Measurements from ENCODE around the gene PCDHB2.
"Not testable (repeated sequence)": the region's sequence is repeated elsewhere in the genome, so short reads cannot be mapped to it uniquely, and the experiment has no call there.

PCDHB2 gene

DNA sequence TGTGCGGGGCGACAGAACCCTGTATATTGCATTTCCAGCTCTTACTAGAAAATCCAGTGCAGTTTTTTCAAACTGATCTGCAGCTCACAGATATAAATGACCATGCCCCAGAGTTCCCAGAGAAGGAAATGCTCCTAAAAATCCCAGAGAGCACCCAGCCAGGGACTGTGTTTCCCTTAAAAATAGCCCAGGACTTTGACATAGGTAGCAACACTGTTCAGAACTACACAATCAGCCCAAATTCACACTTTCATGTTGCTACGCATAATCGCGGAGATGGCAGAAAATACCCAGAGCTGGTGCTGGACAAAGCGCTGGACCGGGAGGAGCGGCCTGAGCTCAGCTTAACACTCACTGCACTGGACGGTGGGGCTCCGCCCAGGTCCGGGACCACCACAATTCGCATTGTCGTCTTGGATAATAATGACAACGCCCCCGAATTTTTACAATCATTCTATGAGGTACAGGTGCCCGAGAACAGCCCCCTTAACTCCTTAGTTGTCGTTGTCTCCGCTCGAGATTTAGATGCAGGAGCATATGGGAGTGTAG is 41.4 kb downstream of the PCDHB2 start:
- no peak for DNase-seq (ENCODE audit: low read depth in 2 of 2, low spot score in 1 of 2)

DNA sequence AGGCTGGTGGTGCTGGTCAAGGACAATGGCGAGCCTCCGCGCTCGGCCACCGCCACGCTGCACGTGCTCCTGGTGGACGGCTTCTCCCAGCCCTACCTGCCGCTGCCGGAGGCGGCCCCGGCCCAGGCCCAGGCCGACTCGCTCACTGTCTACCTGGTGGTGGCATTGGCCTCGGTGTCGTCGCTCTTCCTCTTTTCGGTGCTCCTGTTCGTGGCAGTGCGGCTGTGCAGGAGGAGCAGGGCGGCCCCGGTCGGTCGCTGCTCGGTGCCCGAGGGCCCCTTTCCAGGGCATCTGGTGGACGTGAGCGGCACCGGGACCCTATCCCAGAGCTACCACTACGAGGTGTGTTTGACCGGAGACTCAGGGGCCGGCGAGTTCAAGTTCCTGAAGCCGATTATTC is 42.9 kb downstream of the PCDHB2 start:
- not testable (repeated sequence) for DNase-seq (ENCODE audit: low read depth in 2 of 2, low spot score in 1 of 2)

Measured in stimulated activated CD8-positive, alpha-beta memory T cell treated with anti-CD3 and anti-CD28 coated beads, Interleukin-4, amount 100 ng/mL, for 1 hour (primary cell).